HG03439 (cell line): ENCODE data around the gene TIMM10B.

Experiments
- ATAC-seq: cut with Tn5 transposase; IDR thresholded peaks from one replicate; pipeline ENCODE4 v1.9.1; 2021; ENCODE audit warnings: mild to moderate bottlenecking, moderate library complexity; ENCODE audit not compliant: unreplicated experiment

The TIMM10B gene

GRCh38 chr11:6469599-6469998, 11.7 kb upstream of the TIMM10B start:
- no peak for ATAC-seq

DNA sequence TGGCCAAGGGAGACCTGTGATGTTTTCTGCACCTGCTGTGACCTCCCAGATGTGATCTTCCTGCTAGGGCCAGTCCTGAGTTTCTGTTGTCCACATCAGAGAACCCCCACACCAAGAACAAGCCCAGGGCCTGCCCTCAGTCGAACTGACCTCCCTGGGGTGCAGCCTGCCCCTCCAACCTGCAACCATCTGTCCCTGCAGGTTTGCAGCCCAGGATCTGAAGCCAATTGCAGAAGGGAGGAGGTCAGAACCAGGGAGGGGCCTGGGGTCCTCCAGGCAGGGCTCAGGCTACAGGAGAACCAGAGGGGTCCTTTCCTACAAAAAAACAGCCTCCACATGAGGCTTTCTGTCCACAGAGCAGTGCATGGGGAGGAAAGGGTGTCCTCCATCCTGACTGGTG, 8.4 kb upstream of the TIMM10B start:
- ATAC-seq: no peak

DNA sequence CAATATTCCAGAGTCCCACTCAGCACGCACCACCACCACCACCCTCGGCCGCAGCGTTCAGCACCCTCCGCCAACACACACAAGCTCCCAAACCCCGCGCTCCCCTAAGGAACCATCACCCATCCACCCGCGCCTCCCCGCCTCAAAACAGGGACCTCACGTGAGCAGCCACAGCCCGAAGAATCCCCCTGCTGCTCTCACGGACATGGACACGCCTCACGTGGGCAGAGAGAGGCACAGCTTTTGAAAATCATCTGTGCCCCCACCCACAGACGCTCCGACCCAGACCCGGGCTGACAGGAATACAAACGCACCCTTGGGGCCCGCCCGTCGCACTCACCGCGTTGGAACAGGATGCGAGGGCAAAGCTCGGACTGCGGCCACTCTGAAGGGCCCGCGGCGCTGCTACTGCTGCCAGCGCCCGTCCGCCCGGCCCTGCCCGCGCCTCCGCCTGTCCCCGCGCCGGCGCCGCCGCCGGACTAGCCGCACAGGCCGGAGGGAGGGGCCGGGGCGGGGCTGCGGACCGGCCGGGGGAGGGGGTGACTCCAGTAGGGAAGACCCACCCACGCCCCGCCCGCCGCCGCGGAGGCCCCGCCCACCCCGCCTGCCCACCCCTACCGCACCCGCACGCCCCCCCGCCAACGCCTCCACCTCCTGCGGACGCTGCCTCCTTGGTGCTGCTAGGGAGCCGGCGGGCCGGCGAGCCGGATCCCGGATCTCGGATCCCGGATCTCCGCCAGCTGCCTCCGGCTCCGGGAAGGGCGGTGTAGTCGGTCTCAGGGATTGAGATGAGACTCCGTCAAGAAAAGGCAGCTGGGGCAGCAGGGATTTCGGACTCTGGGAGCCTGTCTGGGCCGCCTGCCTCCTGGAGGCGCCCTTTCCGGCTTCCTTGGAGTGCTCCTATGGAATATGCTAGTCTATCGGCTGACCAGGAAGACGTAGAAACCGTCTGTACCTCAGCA, 7.6 kb upstream of the TIMM10B start, which contains the start of gene TRIM3:
TRIM3 (minus strand) TSS at position 491 of the 962 bp plus-strand sequence. CDS start 8,246 bp downstream, outside the sequence.
- ATAC-seq: peak; percentile 67

DNA sequence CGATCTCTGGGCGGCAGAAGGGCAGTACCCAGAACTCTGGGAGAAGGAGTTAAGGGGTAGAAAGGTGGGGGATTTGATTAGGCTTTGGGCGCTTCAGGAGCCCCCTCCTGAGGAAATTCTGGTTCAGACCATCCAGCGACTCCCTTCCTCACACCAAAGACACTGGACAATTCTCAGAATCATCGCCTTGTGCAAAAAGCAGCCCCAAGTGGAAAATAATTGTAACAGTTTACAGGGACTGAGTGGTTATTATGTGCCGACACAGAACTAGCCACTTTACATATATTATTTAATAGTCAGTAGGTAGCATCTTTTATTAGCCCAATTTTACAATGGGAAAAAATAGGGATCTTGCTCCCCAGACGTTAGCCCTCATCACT, 6.9 kb upstream of the TIMM10B start:
- ATAC-seq: no peak

GRCh38 chr11:6474806-6475500, 6.3 kb upstream of the TIMM10B start:
- ATAC-seq: no peak

DNA sequence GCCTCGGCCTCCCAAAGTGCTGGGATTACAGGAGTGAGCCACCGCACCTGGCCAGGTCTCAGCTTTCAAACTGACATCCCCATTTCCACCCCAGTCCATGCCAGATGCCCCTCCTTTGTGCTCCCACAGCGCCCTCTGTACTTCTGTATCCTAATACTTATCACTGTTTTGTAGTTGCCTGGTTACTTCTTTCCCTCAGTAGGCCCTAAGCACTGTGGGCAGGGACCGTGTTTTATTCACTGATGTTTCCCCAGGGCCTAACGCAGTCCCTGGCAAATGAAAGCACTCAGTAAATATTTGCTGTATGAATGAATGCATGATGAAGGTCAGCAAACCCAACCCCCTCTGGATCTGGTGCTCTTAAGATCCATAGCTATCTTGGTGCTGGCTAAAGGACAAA, 5.4 kb upstream of the TIMM10B start:
- no peak for ATAC-seq

DNA sequence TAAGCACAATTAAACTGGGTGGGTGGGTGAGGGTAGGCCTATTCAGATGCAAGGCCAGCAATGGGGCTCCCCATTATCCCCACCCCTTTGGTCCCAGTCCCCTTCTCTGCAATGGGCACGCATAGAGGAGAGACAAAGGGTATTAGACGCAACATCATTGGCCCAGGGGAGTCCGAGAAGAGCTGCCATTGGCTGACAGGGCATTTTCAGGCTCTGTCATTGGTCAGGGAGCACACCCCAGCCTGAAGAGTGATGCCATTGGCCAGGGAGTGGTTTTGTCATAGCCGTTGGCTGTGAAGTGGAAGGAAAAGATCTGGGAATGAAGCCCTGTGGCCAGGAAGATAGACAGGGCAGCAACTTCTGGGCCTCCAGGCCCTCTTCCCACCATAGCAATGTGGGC, 4.7 kb upstream of the TIMM10B start:
- no peak for ATAC-seq

DNA sequence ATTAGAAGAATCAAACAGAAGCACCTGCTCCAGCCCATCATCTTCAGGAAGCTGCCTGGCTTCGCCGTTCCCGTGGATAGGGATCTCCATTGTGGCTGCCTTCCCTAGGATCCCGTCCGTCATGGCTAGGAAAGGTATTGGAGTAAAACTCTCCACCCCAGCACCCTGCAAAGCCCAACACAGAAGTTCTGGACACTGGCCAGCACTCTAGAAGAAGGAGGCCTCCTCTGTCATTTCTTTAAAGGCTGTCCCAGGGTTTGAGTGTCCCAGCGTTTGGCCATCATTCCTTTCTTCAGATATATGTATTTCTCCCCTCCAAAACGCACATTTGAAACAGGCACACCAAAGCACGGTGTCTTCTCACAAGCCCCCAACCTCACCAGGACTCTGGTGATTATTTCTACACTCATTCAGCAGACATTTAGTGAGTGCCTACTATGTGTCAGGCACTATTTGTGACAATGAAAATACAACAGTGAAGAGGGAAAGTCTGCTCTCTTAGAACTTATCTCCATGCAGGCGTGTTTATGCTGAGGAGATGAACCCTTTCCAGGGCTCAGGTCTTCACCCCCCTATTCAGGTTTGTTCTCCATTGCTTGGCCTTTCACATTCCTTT, 894 bp upstream of the TIMM10B start:
- no peak for ATAC-seq

GRCh38 chr11:6481924-6482275, 599 bp downstream of the TIMM10B start:
- no peak for ATAC-seq

- ATAC-seq: no peak
These were observed 1.1 kb downstream of the TIMM10B start for GRCh38 chr11:6482441-6482840.

DNA sequence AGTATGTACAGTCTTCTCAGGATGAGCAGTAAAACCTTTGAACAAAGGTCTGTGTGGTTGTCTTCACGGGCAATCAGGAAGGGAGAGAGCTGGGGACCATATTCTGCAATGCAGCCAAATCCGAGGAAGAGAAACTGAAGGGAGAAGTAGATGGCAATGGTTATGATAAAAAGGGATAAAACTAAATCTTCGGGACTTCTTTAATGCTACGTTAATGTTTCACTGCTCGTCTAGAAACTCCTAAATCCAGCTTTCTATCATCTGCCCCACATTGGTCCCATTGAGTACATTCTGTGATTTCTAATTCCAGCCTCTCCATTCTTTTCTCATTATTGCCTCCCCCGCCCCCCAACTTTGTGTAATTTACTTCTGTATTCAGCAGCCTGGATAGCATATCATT, 1.7 kb downstream of the TIMM10B start:
- ATAC-seq: no peak

- no peak for ATAC-seq
These were observed 4.4 kb downstream of the TIMM10B start for GRCh38 chr11:6485661-6486060.

- no peak for ATAC-seq
These were observed 5.0 kb downstream of the TIMM10B start for GRCh38 chr11:6486256-6486655.

GRCh38 chr11:6486938-6487337, 5.6 kb downstream of the TIMM10B start:
- ATAC-seq: no peak

DNA sequence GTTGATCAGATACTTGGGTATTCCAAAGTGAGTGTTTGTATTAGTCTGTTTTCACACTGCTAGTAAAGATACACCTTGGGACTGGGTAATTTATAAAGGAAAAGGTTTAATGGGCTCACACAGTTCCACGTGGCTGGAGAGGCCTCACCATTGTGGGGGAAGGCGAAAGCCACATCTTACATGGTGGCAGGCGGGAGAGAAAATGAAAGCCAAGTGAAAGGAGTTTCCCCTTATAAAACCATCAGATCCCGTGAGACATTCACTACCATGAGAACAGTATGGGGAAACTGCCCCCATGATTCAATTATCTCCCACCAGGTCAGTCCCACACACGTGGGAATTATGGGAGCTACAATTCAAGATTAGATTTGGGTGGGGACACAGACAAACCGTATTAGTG, 7.0 kb downstream of the TIMM10B start:
- ATAC-seq: no peak

GRCh38 chr11:6488821-6489220, 7.5 kb downstream of the TIMM10B start:
- ATAC-seq: no peak

DNA sequence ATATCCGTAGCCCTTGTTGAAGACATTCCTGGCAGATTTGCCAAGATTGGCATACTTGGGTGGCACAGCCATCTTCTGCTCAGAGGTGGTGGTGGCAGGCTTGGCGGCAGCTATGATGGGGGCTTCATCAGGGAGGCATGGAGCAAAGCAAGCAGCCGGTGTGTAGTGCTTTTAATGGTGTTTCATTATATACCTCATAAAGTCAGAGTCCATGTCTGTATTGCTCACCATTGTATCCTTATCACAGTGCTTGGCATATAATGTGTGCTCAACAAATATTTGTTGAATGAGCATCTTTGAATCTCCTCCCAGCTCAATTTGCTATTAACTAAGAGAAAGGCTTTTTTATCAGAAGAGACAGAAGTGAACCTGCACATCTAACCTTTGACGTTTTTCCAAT, 8.0 kb downstream of the TIMM10B start:
- ATAC-seq: no peak

DNA sequence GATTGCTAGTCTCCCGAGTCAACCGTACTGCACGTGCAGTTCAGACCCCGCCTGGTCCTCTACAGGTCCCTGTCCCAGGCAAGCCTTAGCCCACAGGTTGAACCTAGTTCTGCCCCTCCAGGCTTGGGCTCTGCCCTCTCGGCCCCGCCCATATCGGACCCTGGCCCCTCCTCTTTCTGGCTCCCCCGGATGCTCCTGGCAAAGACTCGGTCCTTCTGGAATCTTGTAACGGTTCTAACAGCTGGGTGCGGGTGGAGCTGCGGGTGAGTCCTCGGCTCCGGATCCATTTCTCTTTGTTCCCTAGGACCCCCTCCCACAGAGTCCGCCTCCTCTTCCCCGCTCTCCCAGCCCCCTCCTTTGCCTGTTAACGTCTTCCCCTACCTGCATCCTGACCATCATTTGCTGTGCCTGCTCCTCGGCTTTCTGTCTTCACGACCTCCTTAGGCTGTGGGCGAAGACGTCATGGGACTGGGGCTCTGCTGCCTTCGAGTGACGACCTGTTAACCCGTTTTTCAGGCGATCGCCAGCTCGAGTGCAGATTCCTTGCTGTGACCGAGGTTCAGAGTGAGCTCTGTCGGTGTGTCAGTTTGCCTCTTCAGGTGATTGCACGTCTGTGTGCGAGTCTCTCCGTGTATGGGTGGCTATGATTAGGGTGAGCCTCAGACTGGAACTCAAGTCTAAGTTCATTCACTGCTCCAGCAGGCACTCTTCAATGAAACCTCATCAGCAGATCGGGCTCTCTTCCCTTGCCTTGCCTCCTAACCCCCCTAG, 16.0 kb downstream of the TIMM10B start, which contains the start of gene DNHD1:
DNHD1 (plus strand) TSS at position 212 of the 771 bp plus-strand sequence. CDS start 936 bp downstream, outside the sequence.
- ATAC-seq: no peak

DNA sequence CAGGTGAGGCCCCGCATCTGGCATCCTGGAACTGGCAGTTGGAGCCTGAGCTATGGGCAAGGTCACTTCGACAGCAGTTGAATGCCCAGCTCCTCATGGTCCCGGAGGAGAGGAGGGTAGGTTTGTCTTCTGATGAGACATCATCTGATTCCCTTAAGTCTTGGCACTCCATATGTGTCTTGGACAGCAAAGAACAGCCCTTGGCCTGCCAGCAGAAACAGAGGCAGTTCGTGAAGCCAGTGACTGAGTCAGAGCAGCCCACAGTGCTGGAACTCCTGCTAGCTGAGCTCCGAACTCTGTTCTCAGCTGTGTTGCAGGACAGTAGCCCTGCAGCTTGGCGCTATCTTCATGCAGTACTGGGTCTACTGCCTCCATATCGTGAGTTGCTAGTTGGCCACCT, 16.8 kb downstream of the TIMM10B start:
- no peak for ATAC-seq

DNA sequence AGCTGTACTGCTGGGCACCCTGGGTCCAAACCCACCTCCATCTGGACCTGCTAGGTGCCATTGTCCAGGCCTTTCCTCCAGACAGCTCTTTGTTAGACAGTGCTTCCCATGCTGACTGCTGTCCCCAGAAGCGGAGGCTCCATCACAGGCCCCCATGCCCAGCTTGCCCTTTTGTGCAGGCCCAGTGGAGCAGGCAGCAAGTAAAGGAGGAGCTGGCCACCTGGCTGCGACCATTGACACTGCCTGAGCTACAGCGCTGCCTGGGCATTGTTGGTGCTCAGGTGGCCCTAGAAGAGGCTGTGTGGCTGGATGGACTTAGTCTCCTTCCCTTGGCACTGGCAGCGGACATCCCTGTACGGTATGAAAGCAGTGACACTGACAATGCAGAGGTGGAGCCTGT, 17.2 kb downstream of the TIMM10B start:
- no peak for ATAC-seq

DNA sequence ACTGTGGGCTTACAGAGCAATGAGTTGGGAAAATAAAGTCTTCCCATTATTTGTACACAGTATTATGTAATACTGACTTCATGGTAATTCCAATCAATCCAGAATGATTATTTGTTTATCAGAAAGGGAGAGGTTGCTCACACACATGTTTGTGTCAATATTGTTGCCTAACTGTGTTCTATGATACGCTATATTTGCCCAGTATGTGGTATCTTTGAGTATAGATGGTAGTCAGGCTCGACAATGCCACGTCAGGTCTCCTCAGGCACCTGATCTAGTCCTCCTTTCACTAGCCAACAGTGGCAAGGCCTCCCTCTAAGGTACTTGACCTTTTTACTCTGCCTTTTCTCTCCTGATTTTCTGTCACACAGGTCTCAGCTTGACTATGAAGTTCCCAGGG, 21.1 kb downstream of the TIMM10B start:
- ATAC-seq: no peak
